Mesendoderm (in vitro differentiated cells): ENCODE data around the gene ATP2B1. TPM values are rescaled to one million over a fixed set of nuclear protein-coding genes. Genes with fewer than 3 reads are reported as not detected.
A peak's percentile ranks its signal among the peaks of the same experiment; 100 is the strongest.
"Not testable (repeated sequence)": the region's sequence is repeated elsewhere in the genome, so short reads cannot be mapped to it uniquely, and the experiment has no call there.

Experiments
- DNase-seq: peaks from one replicate; pipeline ENCODE4 v3.0.0; 2013
- H2AK5ac ChIP-seq: 2 replicates; pipeline ENCODE4 v1.6.1; 2013; ENCODE audit warnings: low read length, inconsistent platforms
- H2BK120ac ChIP-seq: 2 replicates; pipeline ENCODE4 v1.6.1; 2013; ENCODE audit warnings: low read depth, mild to moderate bottlenecking, low read length, moderate library complexity, mixed read lengths
- H2BK15ac ChIP-seq: replicated peaks from 2 replicates; pipeline ENCODE4 v1.6.1; 2013; ENCODE audit warnings: low read depth, mild to moderate bottlenecking, moderate library complexity
- H2BK5ac ChIP-seq: 2 replicates; pipeline ENCODE4 v1.6.1; 2013; ENCODE audit warnings: low read length, inconsistent platforms
- H3K18ac ChIP-seq: 2 replicates; pipeline ENCODE4 v1.6.1; 2013; ENCODE audit warnings: mild to moderate bottlenecking, low read length, mixed read lengths
- H3K23ac ChIP-seq: one replicate; pipeline ENCODE4 v1.6.1; 2013; ENCODE audit warnings: low read length
- H3K27ac ChIP-seq: 2 replicates; pipeline ENCODE4 v1.5.1; 2013; ENCODE audit warnings: low read depth, mild to moderate bottlenecking, inconsistent platforms, low read length, moderate library complexity
- H3K27me3 ChIP-seq: 2 replicates; pipeline ENCODE4 v1.6.1; 2013; ENCODE audit warnings: low read length, control low read depth, mild to moderate bottlenecking, inconsistent platforms; ENCODE audit not compliant: insufficient read depth, poor library complexity
- H3K36me3 ChIP-seq: 2 replicates; pipeline ENCODE4 v1.6.1; 2013; ENCODE audit warnings: low read length, inconsistent platforms; ENCODE audit not compliant: control insufficient read depth, insufficient read depth
- H3K4ac ChIP-seq: one replicate; pipeline ENCODE4 v1.6.1; 2013; ENCODE audit warnings: low read depth, mild to moderate bottlenecking, low read length, moderate library complexity
- H3K4me1 ChIP-seq: 2 replicates; pipeline ENCODE4 v1.6.1; 2013; ENCODE audit warnings: low read depth, low read length, inconsistent platforms; ENCODE audit not compliant: control insufficient read depth
- H3K4me2 ChIP-seq: 2 replicates; pipeline ENCODE4 v1.6.1; 2013; ENCODE audit warnings: low read length
- H3K4me3 ChIP-seq: 2 replicates; pipeline ENCODE4 v1.5.1; 2013; ENCODE audit warnings: mild to moderate bottlenecking, low read length
- H3K56ac ChIP-seq: one replicate; pipeline ENCODE4 v1.6.1; 2013; ENCODE audit warnings: low read length
- H3K79me1 ChIP-seq: 2 replicates; pipeline ENCODE4 v1.6.1; 2013; ENCODE audit warnings: low read length, inconsistent platforms
- H3K79me2 ChIP-seq: 2 replicates; pipeline ENCODE4 v1.6.1; 2013; ENCODE audit warnings: mild to moderate bottlenecking, low read length; ENCODE audit not compliant: control insufficient read depth, insufficient read depth
- H3K9ac ChIP-seq: 2 replicates; pipeline ENCODE4 v1.6.1; 2013; ENCODE audit warnings: low read length, inconsistent platforms
- H4K5ac ChIP-seq: one replicate; pipeline ENCODE4 v1.6.1; 2013; ENCODE audit warnings: low read length
- H4K8ac ChIP-seq: one replicate; pipeline ENCODE4 v1.6.1; 2013; ENCODE audit warnings: low read depth, mild to moderate bottlenecking, control low read depth, low read length, moderate library complexity
- WGBS: extraction: QIAGEN DNeasy Blood & Tissue Kit; methylation state at CpG from one replicate; pipeline ENCODE4 v1.1.7; 2013; ENCODE audit warnings: low lambda C conversion rate, missing lambda C conversion rate; ENCODE audit not compliant: insufficient coverage; ENCODE audit errors: extremely low coverage; 5-methylcytosine and 5-hydroxymethylcytosine counted together
- polyA plus RNA-seq, 2 experiments: library from polyadenylated mRNA; stranded (reverse); fragments of 200-250 nt; gene quantifications; one replicate each; pipeline ENCODE4 v1.2.3, GENCODE V29; 2013

ATP2B1 gene
- 24.5 TPM for polyA plus RNA-seq (2013, experiment 1 of 2)
- 21.6 TPM for polyA plus RNA-seq (2013, experiment 2 of 2)

GRCh38 chr12:89708565-89709156 is at the start of gene ATP2B1:
ATP2B1 (minus strand) TSS chr12:89708838; CDS start chr12:89655886, 52,952 bp downstream.
- Histone ChIP-seq H4K5ac (no peak within 1 kb of the TSS), H3K23ac (peak within 1 kb of the TSS; percentile 45), H3K4me1 (peaks cover 2% of the 10 kb centered on the region), H2BK120ac (no peak within 1 kb of the TSS), H3K79me1 (peaks cover 2% of the 10 kb centered on the region), H2BK5ac (no peak within 1 kb of the TSS), H2BK15ac (no peak within 1 kb of the TSS), H3K56ac (peak within 1 kb of the TSS; percentile 99), H3K4ac (peak within 1 kb of the TSS; percentile 64), H3K9ac (peak within 1 kb of the TSS; percentile 92), H3K36me3 (no peaks in the 10 kb centered on the region), H2AK5ac (no peak within 1 kb of the TSS), H3K27ac (peak within 1 kb of the TSS; percentile 93), H3K4me3 (peak within 1 kb of the TSS; percentile 82), H4K8ac (no peak within 1 kb of the TSS), H3K27me3 (peaks cover 4% of the 10 kb centered on the region), H3K18ac (peak within 1 kb of the TSS; percentile 91), H3K4me2 (peak within 1 kb of the TSS; percentile 75), H3K79me2 (peaks cover 3% of the 10 kb centered on the region)
- DNase-seq = peak; percentile 87
- WGBS = no CpG with 5 or more reads among the region's 84 CpGs

GRCh38 chr12:89757987-89758386 is 49.3 kb upstream of the ATP2B1 start:
- H3K79me2 ChIP-seq, H3K56ac ChIP-seq, H3K27ac ChIP-seq, H3K4me1 ChIP-seq, H2BK15ac ChIP-seq, H2BK120ac ChIP-seq, H2BK5ac ChIP-seq, H3K36me3 ChIP-seq, H3K9ac ChIP-seq, H4K5ac ChIP-seq, H3K79me1 ChIP-seq, H3K27me3 ChIP-seq, DNase-seq, H3K4ac ChIP-seq, H3K4me2 ChIP-seq, H3K4me3 ChIP-seq, H3K18ac ChIP-seq, H2AK5ac ChIP-seq, H4K8ac ChIP-seq, H3K23ac ChIP-seq: not testable (repeated sequence)
- no CpG with 5 or more reads among the region's 1 CpG for WGBS

GRCh38 chr12:89756585-89757398 is 48.2 kb upstream of the ATP2B1 start:
- Histone ChIP-seq H3K79me2 (no peaks in the 10 kb centered on the region), H3K9ac (no peak overlapping the region), H3K4ac (no peak overlapping the region), H3K27me3 (no peaks in the 10 kb centered on the region), H3K56ac (no peak overlapping the region), H3K27ac (no peak overlapping the region), H2AK5ac (no peak overlapping the region), H3K4me1 (no peaks in the 10 kb centered on the region), H4K8ac (no peak overlapping the region), H2BK120ac (no peak overlapping the region), H2BK5ac (no peak overlapping the region), H2BK15ac (no peak overlapping the region), H4K5ac (no peak overlapping the region), H3K18ac (no peak overlapping the region), H3K79me1 (no peaks in the 10 kb centered on the region), H3K4me2 (no peak overlapping the region), H3K36me3 (no peaks in the 10 kb centered on the region), H3K23ac (no peak overlapping the region), H3K4me3 (no peak overlapping the region)
- no CpG with 5 or more reads among the region's 5 CpGs for WGBS
- DNase-seq = peak; percentile 33

- H3K4me3 ChIP-seq = no peak overlapping the region
- no peak overlapping the region for H4K8ac ChIP-seq
- no peaks in the 10 kb centered on the region for H3K79me2 ChIP-seq
- no peak overlapping the region for H2BK5ac ChIP-seq
- no peaks in the 10 kb centered on the region for H3K79me1 ChIP-seq
- no peaks in the 10 kb centered on the region for H3K4me1 ChIP-seq
- no peak overlapping the region for H3K18ac ChIP-seq
- no peak overlapping the region for H4K5ac ChIP-seq
- no peak overlapping the region for H2BK15ac ChIP-seq
- no CpG with 5 or more reads among the region's 4 CpGs for WGBS
- H3K4me2 ChIP-seq = no peak overlapping the region
- H3K23ac ChIP-seq = no peak overlapping the region
- no peaks in the 10 kb centered on the region for H3K36me3 ChIP-seq
- H3K4ac ChIP-seq = no peak overlapping the region
- no peak overlapping the region for H2AK5ac ChIP-seq
- no peak overlapping the region for H3K56ac ChIP-seq
- no peak overlapping the region for H3K9ac ChIP-seq
- H3K27ac ChIP-seq = no peak overlapping the region
- DNase-seq = no peak
- no peaks in the 10 kb centered on the region for H3K27me3 ChIP-seq
- no peak overlapping the region for H2BK120ac ChIP-seq
Observed at GRCh38 chr12:89756194-89756584, 47.6 kb upstream of the ATP2B1 start.

- Histone ChIP-seq H2BK5ac (no peak overlapping the region), H3K4me3 (no peak overlapping the region), H3K4ac (no peak overlapping the region), H3K4me1 (no peaks in the 10 kb centered on the region), H4K5ac (no peak overlapping the region), H3K79me1 (no peaks in the 10 kb centered on the region), H2BK15ac (no peak overlapping the region), H2BK120ac (no peak overlapping the region), H2AK5ac (no peak overlapping the region), H3K27ac (no peak overlapping the region), H4K8ac (no peak overlapping the region), H3K79me2 (no peaks in the 10 kb centered on the region), H3K27me3 (no peaks in the 10 kb centered on the region), H3K4me2 (no peak overlapping the region), H3K56ac (no peak overlapping the region), H3K9ac (no peak overlapping the region), H3K23ac (no peak overlapping the region), H3K18ac (no peak overlapping the region), H3K36me3 (no peaks in the 10 kb centered on the region)
- no CpG with 5 or more reads among the region's 3 CpGs for WGBS
- no peak for DNase-seq
Observed at GRCh38 chr12:89753997-89754396, 45.4 kb upstream of the ATP2B1 start.
